Globus pallidus (tissue), 1 donor: ENCODE measurements around the gene CSNK1D.
"Not testable (repeated sequence)": the region's sequence is repeated elsewhere in the genome, so short reads cannot be mapped to it uniquely, and the experiment has no call there.

Source experiments
- DNase-seq: peaks from one replicate; pipeline ENCODE4 v3.0.0-alpha.2; 2015; ENCODE audit warnings: low spot score

CSNK1D gene

DNA sequence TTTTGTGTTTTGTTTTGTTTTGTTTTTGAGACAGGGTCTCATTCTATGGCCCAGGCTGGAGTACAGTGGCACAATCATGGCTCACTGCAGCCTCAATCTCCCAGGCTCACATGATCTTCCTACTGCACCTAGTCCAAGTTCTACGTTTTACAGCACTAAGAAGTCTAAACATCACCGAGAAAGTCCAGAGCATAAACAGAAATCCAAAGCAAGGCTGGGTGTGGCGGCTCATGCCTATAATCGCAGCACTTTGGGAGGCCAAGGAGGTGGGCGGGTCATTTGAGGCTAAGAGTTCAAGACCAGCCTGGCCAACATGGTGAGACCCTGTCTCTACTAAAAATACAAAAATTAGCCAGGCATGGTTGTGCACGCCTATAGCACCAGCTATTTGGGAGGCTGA is 80.5 kb downstream of the CSNK1D start:
- DNase-seq = not testable (repeated sequence)
